Measurements from ENCODE around the gene ANKRD52.

The ANKRD52 gene
- total RNA-seq = 40.3 to 61.6 (median 46.3) reads per million in 3 donors

DNA sequence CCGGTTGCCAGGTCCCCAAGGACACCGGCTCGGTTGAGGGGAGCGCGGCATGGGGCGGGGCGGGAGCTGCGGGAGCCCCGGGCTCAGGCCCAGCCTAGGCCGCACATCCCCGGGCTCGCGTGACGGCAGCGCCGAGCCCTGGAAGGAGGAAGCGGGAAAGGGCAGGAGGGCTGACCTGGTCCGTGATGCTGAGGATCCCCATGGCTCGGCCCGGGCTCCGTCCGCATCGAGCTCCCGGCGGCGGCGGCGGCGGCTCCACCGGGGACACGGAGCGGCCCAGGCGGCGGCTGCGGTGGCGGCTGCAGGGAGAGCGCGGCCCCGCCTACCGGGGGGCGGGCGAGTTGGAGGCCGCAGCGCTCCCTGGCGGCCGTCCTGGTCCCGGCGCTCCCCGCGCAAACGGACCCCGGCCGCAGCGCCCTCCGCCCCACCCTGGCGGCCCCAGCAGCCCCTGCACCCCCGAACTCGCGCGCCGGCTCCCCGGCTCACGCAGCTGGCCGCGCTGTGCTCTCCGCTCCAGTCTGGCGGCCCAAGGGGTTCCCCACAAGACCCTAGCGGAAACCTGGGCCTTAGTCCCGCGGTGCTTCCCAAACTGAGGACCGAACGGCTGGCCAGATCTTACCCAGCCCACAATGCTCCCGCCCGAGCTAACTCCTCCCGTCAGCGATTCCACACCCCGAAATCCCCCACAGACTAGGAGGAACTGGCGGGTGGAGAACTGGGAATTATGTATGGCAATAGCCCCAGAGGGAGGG lies at the start of gene ANKRD52:
TSS of gene ANKRD52 (minus strand) at position 317 of the 752 bp plus-strand sequence. CDS start at position 202, 115 bp downstream.
- Histone ChIP-seq H3K4me3 (ENCODE audit: insufficient read depth, low read depth, low read length, poor library complexity, severe bottlenecking) (peak within 1 kb of the TSS; percentile 83), H3K4me1 (ENCODE audit: control insufficient read depth, insufficient read depth, low read length, poor library complexity, severe bottlenecking) (peaks cover 19% of the 10 kb centered on the region), H3K9me3 (ENCODE audit: control insufficient read depth, low read length) (no peaks in the 10 kb centered on the region), H3K27me3 (replicated peaks; ENCODE audit: control insufficient read depth, insufficient read depth, low read length, poor library complexity, severe bottlenecking) (no peaks in the 10 kb centered on the region), H3K27ac (ENCODE audit: insufficient read depth, low read length, poor library complexity, severe bottlenecking) (peak within 1 kb of the TSS; percentile 71), H3K36me3 (ENCODE audit: control insufficient read depth, insufficient read depth, low read length) (peaks cover 17% of the 10 kb centered on the region)
- peak; percentile 66 to 70 (median 67) for DNase-seq

DNA sequence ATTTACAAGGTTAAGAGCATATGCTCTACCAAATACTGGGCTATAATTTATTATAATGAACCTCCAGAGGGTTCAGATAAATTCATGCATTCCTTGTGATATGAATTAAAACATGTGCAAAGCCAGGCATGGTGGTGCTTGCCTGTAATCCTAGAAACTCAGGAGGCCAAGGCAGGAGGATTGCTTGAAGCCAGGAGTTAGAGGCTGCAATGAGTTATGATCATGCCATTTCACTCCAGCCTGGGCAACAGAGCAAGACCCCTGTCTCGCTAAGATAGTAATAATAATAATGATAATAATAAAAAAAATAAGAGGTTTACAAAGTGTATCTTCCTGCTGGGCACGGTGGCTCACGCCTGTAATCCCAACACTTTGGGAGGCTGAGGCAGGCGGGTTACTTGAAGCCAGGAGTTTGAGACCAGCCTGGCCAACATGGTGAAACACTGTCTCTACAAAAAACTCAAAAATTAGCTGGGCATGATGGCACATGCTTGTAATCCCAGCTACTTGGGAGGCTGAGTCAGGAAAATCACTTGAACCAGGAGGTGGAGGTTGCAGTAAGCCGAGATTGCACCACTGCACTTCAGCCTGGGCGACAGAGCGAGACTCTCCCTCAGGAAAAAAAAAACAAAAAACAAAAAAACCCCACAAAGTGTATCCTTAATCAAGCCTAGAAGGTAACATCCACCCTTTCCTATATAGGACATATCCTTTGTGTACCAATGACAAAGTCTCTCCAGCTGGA lies 49.2 kb upstream of the ANKRD52 start:
- Histone ChIP-seq H3K36me3 (ENCODE audit: control insufficient read depth, insufficient read depth, low read length) (peaks cover 17% of the 10 kb centered on the region), H3K4me1 (ENCODE audit: control insufficient read depth, insufficient read depth, low read length, poor library complexity, severe bottlenecking) (peaks cover 2% of the 10 kb centered on the region), H3K9me3 (ENCODE audit: control insufficient read depth, low read length) (no peaks in the 10 kb centered on the region), H3K27ac (ENCODE audit: insufficient read depth, low read length, poor library complexity, severe bottlenecking) (no peak overlapping the region), H3K4me3 (ENCODE audit: insufficient read depth, low read depth, low read length, poor library complexity, severe bottlenecking) (no peak overlapping the region), H3K27me3 (replicated peaks; ENCODE audit: control insufficient read depth, insufficient read depth, low read length, poor library complexity, severe bottlenecking) (no peaks in the 10 kb centered on the region)
- no peak for DNase-seq

GRCh38 chr12:56304872-56305590 lies 46.8 kb upstream of the ANKRD52 start:
- Histone ChIP-seq H3K4me1 (ENCODE audit: control insufficient read depth, insufficient read depth, low read length, poor library complexity, severe bottlenecking) (peaks cover 15% of the 10 kb centered on the region), H3K27me3 (replicated peaks; ENCODE audit: control insufficient read depth, insufficient read depth, low read length, poor library complexity, severe bottlenecking) (no peaks in the 10 kb centered on the region), H3K9me3 (ENCODE audit: control insufficient read depth, low read length) (no peaks in the 10 kb centered on the region), H3K36me3 (ENCODE audit: control insufficient read depth, insufficient read depth, low read length) (peaks cover 7% of the 10 kb centered on the region), H3K4me3 (ENCODE audit: insufficient read depth, low read depth, low read length, poor library complexity, severe bottlenecking) (no peak overlapping the region), H3K27ac (ENCODE audit: insufficient read depth, low read length, poor library complexity, severe bottlenecking) (no peak overlapping the region)
- no peak for DNase-seq

DNA sequence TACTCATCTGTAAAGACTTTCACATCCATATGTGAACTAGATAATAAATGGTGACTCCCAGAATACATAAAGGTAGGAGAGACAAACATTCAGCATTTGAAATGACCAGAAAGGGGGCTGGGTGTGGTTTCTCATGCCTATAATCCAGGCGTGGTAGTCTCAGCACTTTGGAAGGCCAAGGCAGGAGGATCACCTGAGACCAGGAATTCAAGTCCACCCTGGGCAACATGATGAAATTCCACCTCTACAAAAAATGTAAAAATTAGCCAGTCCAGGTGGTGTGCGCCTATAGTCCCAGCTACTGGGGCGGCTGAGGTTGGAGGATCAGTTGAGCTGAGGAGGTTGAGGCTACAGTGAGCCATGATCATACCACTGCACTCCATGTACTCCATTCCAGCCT lies 46.1 kb upstream of the ANKRD52 start:
- peaks cover 20% of the 10 kb centered on the region for H3K4me1 ChIP-seq (ENCODE audit: control insufficient read depth, insufficient read depth, low read length, poor library complexity, severe bottlenecking)
- no peak overlapping the region for H3K27ac ChIP-seq (ENCODE audit: insufficient read depth, low read length, poor library complexity, severe bottlenecking)
- DNase-seq = no peak
- H3K4me3 ChIP-seq (ENCODE audit: insufficient read depth, low read depth, low read length, poor library complexity, severe bottlenecking) = no peak overlapping the region
- no peaks in the 10 kb centered on the region for H3K27me3 ChIP-seq (replicated peaks; ENCODE audit: control insufficient read depth, insufficient read depth, low read length, poor library complexity, severe bottlenecking)
- H3K36me3 ChIP-seq (ENCODE audit: control insufficient read depth, insufficient read depth, low read length) = peaks cover 2% of the 10 kb centered on the region
- no peaks in the 10 kb centered on the region for H3K9me3 ChIP-seq (ENCODE audit: control insufficient read depth, low read length)

DNA sequence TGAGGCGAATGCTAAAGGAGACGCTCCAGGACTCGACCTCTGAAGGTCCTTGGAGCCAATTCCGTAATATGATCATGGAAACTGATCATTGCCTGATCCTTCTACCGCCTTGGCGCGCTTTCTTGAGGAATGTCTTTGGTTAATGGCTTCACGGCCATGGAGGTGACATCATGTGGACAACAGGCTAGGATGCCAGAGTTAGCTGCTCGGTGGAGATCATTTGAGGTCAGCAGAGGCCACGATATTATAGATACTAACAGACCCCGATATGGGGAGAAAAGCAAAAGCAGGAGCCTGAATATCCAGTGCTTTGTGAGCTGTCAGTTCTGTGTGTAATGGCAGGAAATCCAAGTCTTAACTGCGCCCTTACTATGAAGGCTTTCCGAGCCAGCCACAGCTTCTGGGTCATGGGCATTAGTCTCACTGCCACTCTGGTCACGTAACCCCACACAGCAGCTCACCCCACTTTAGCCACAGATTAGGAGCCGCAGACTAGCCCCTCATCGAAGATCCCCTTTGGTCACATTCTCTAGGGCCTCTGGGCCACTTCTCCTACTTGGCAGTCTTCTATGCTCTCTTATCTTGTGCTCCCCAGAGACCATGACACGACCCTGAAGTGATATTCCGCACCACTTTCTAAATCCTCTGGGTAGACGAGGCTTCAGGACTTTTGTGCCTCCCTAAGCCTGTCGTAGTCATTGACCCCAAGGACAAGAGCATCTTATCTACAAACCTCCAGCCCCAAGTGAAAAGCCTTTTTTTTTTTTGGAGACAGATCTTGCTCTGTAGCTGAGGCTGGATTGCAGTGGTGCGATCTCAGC lies 42.7 kb upstream of the ANKRD52 start:
- H3K4me1 ChIP-seq (ENCODE audit: control insufficient read depth, insufficient read depth, low read length, poor library complexity, severe bottlenecking) = peaks cover 32% of the 10 kb centered on the region
- no peaks in the 10 kb centered on the region for H3K27me3 ChIP-seq (replicated peaks; ENCODE audit: control insufficient read depth, insufficient read depth, low read length, poor library complexity, severe bottlenecking)
- DNase-seq = no peak
- no peaks in the 10 kb centered on the region for H3K9me3 ChIP-seq (ENCODE audit: control insufficient read depth, low read length)
- peak overlapping the region; percentile 44 for H3K4me3 ChIP-seq (ENCODE audit: insufficient read depth, low read depth, low read length, poor library complexity, severe bottlenecking)
- H3K36me3 ChIP-seq (ENCODE audit: control insufficient read depth, insufficient read depth, low read length) = no peaks in the 10 kb centered on the region
- H3K27ac ChIP-seq (ENCODE audit: insufficient read depth, low read length, poor library complexity, severe bottlenecking) = peak overlapping the region; percentile 94

DNA sequence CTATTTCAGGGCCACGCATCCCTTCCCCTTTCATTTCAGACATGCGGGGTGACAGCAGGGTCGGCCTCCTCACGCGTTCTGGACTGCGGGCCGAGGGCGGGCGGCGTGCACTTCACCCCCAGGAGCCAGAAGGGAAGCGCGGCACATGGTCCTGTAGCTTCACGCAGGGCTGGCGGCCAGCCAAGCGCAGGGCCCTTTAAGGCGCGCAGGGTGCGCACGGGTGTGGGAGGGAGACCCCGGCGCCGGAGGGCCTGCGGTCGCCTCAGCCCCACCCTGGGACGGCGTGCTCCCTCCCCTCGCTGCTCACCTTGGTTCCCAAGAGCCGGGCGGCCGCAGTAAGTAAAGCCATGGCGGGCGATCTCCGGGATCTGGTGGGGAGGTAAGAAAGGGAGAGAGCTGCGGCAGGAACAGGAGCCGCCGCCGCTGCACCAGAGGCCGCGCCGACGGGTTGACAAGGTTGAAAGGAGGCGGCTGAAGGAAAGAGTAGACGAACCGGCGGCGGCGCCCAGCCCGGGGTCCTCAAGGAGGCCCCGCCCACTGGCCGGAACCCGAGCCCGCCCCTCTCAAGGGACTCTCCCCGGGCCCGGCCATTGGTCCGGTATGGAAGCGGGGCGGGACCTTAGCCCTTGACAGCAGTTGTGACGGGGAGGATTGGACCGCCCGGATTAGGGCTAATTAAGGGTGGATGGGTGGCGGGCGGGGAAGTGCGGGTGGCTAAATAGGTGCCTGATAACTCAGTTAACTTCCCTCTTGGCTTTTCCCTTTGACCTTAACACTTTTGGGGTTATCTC lies 41.9 kb upstream of the ANKRD52 start, which contains the start of gene CS:
TSS of gene CS (minus strand) at position 478 of the 791 bp plus-strand sequence. CDS start at position 349, 129 bp downstream.
- DNase-seq = peak; percentile 97 to 99 (median 98)
- no peaks in the 10 kb centered on the region for H3K9me3 ChIP-seq (ENCODE audit: control insufficient read depth, low read length)

GRCh38 chr12:56299308-56299852 lies 41.2 kb upstream of the ANKRD52 start:
- Histone ChIP-seq H3K36me3 (ENCODE audit: control insufficient read depth, insufficient read depth, low read length) (no peaks in the 10 kb centered on the region), H3K4me1 (ENCODE audit: control insufficient read depth, insufficient read depth, low read length, poor library complexity, severe bottlenecking) (peaks cover 32% of the 10 kb centered on the region), H3K9me3 (ENCODE audit: control insufficient read depth, low read length) (no peaks in the 10 kb centered on the region), H3K4me3 (ENCODE audit: insufficient read depth, low read depth, low read length, poor library complexity, severe bottlenecking) (peak overlapping the region; percentile 79), H3K27ac (ENCODE audit: insufficient read depth, low read length, poor library complexity, severe bottlenecking) (peak overlapping the region; percentile 94), H3K27me3 (replicated peaks; ENCODE audit: control insufficient read depth, insufficient read depth, low read length, poor library complexity, severe bottlenecking) (no peaks in the 10 kb centered on the region)
- no peak for DNase-seq

More for the DNA sequence above, 41.9 kb upstream of the ANKRD52 start, which contains the start of gene CS:
- peak within 1 kb of the TSS; percentile 94 for H3K27ac ChIP-seq (ENCODE audit: insufficient read depth, low read length, poor library complexity, severe bottlenecking)
- H3K4me1 ChIP-seq (ENCODE audit: control insufficient read depth, insufficient read depth, low read length, poor library complexity, severe bottlenecking) = peaks cover 32% of the 10 kb centered on the region
- no peaks in the 10 kb centered on the region for H3K36me3 ChIP-seq (ENCODE audit: control insufficient read depth, insufficient read depth, low read length)
- H3K4me3 ChIP-seq (ENCODE audit: insufficient read depth, low read depth, low read length, poor library complexity, severe bottlenecking) = peak within 1 kb of the TSS; percentile 79
- H3K27me3 ChIP-seq (replicated peaks; ENCODE audit: control insufficient read depth, insufficient read depth, low read length, poor library complexity, severe bottlenecking) = no peaks in the 10 kb centered on the region

- Histone ChIP-seq H3K36me3 (ENCODE audit: control insufficient read depth, insufficient read depth, low read length) (no peaks in the 10 kb centered on the region), H3K4me1 (ENCODE audit: control insufficient read depth, insufficient read depth, low read length, poor library complexity, severe bottlenecking) (peaks cover 32% of the 10 kb centered on the region), H3K4me3 (ENCODE audit: insufficient read depth, low read depth, low read length, poor library complexity, severe bottlenecking) (peak overlapping the region; percentile 79)
Observed at GRCh38 chr12:56298828-56299227, 40.6 kb upstream of the ANKRD52 start.

More at GRCh38 chr12:56298828-56299227, 40.6 kb upstream of the ANKRD52 start:
- H3K27ac ChIP-seq (ENCODE audit: insufficient read depth, low read length, poor library complexity, severe bottlenecking) = peak overlapping the region; percentile 94
- H3K27me3 ChIP-seq (replicated peaks; ENCODE audit: control insufficient read depth, insufficient read depth, low read length, poor library complexity, severe bottlenecking) = no peaks in the 10 kb centered on the region
- no peaks in the 10 kb centered on the region for H3K9me3 ChIP-seq (ENCODE audit: control insufficient read depth, low read length)
- DNase-seq = no peak
